ENCODE results near the gene SORCS3. TPM values are rescaled to one million over a fixed set of nuclear protein-coding genes. Genes with fewer than 3 reads are reported as not detected.

SORCS3 gene
- total RNA-seq, 4 donors from 2014 or later, result 0.12 to 0.32 (median 0.15) TPM; not detected in 1

DNA sequence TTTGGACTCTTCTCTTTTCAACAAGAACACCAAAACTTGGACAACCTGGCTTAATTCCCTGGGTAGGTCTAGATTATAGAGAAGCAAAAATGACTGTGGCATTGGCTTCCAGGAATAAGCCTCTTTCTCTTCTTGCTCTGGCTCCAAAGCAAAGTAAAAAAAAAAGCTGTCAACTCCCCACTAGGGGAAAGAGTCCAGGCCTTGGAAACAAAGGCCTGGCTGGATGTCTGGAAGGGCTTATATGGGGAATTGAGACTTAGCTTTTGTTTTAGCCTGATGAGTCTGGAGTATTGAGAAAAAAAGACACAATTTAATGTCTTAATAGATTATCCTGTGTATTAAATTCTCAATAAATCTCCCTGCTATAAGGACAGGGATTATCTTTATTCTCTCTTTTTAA lies 300.6 kb downstream of the SORCS3 start:
- TF ChIP-seq POLR2A (IDR thresholded peaks at IDR 0.05), result no peak
- TF ChIP-seq, protein P1, sequence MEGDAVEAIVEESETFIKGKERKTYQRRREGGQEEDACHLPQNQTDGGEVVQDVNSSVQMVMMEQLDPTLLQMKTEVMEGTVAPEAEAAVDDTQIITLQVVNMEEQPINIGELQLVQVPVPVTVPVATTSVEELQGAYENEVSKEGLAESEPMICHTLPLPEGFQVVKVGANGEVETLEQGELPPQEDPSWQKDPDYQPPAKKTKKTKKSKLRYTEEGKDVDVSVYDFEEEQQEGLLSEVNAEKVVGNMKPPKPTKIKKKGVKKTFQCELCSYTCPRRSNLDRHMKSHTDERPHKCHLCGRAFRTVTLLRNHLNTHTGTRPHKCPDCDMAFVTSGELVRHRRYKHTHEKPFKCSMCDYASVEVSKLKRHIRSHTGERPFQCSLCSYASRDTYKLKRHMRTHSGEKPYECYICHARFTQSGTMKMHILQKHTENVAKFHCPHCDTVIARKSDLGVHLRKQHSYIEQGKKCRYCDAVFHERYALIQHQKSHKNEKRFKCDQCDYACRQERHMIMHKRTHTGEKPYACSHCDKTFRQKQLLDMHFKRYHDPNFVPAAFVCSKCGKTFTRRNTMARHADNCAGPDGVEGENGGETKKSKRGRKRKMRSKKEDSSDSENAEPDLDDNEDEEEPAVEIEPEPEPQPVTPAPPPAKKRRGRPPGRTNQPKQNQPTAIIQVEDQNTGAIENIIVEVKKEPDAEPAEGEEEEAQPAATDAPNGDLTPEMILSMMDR (IDR thresholded peaks at IDR 0.05), result no peak
- intact Hi-C loops (cut with DNase I; ENCODE audit: low total_unique reads), result no loop called here
- H3K4me3 ChIP-seq (ENCODE audit: low read depth, poor library complexity, severe bottlenecking), result no peak overlapping the region
- DNase-seq (ENCODE audit: low spot score in 2 of 2), result no peak

GRCh38 chr10:104947314-104947713 lies 306.2 kb downstream of the SORCS3 start:
- WGBS, 2 donors, result 90 to 92% methylated on average over 9 of the region's 9 CpGs
- intact Hi-C loops (cut with DNase I; ENCODE audit: low total_unique reads), result no loop called here
- no peak for TF ChIP-seq POLR2A (IDR thresholded peaks at IDR 0.05)
- TF ChIP-seq, protein P1 (IDR thresholded peaks at IDR 0.05), result no peak

GRCh38 chr10:104957178-104957841 lies 316.2 kb downstream of the SORCS3 start:
- intact Hi-C loops (cut with DNase I; ENCODE audit: low total_unique reads), result no loop called here
- no peak overlapping the region for H3K4me3 ChIP-seq (ENCODE audit: low read depth, poor library complexity, severe bottlenecking)
- no peak for TF ChIP-seq POLR2A (IDR thresholded peaks at IDR 0.05)
- TF ChIP-seq, protein P1 (IDR thresholded peaks at IDR 0.05), result no peak
- WGBS, 2 donors, result 70 to 76% methylated on average over 4 of the region's 4 CpGs
- no peak for DNase-seq (ENCODE audit: low spot score in 2 of 2)

More at GRCh38 chr10:104947314-104947713, 306.2 kb downstream of the SORCS3 start:
- no peak overlapping the region for H3K4me3 ChIP-seq (ENCODE audit: low read depth, poor library complexity, severe bottlenecking)
- no peak for DNase-seq (ENCODE audit: low spot score in 2 of 2)

DNA sequence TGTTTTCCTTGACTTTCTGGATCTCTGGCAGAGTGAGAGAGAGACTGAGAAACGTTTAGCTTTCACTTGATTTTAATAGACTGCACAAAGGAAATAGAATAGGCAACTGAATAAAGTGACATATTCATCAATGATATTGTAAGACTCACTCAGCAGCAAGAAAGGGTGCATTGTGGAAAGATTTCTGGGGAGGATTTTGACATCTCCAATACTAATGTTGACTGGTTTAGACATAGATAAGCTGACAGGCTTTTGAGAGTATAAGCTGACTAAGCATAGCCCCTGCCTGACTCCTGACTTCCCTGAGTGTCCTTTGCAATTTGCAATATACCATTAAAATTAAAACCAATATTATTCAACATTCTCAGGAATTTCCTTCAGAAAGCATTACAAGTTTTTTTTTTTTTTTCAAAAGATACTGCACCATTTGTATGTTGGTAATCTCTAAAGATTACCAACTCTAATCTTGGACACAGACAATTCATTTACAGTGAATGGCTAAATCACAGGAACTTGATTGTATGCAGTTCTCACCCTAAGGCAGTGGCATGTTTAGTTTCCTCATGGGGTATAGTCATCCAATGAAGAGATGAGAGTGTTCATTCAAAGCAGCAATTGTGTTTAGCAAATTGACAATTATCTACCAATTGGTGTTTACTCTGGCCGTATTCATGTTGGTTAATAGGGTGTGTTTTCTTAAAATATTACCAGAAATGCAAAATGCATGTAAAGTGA lies 325.6 kb downstream of the SORCS3 start:
- WGBS, 2 donors, result 48 to 49% methylated on average over 2 of the region's 2 CpGs
- DNase-seq (ENCODE audit: low spot score in 2 of 2), result no peak
- intact Hi-C loops (cut with DNase I; ENCODE audit: low total_unique reads), result no loop called here
- TF ChIP-seq, protein P1 (IDR thresholded peaks at IDR 0.05), result no peak
- TF ChIP-seq POLR2A (IDR thresholded peaks at IDR 0.05), result no peak
- no peak overlapping the region for H3K4me3 ChIP-seq (ENCODE audit: low read depth, poor library complexity, severe bottlenecking)

DNA sequence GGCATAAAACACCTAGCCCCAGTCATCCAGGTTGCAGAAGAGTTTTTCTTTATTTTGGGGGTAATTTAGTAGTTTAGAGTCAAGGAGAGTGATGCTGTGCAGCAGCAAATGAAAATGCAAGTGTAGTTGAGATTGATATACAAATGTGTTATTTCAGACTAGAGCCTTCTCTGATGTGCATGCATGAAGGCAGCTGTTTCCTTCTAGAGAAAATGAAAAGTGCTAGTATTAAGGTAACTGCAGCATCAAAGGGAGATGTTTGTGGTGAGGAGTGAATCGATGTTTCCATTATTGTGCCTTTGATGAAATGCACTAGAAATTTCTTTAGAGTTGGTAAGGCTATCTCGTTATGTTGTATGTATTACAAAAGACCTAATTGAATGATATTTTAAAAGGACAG lies 339.3 kb downstream of the SORCS3 start:
- 81 to 87% methylated on average over 2 of the region's 2 CpGs for WGBS, 2 donors

More for the DNA sequence above, 339.3 kb downstream of the SORCS3 start:
- no peak overlapping the region for H3K4me3 ChIP-seq (ENCODE audit: low read depth, poor library complexity, severe bottlenecking)
- DNase-seq (ENCODE audit: low spot score in 2 of 2), result no peak
- intact Hi-C loops (cut with DNase I; ENCODE audit: low total_unique reads), result no loop called here
- TF ChIP-seq, protein P1 (IDR thresholded peaks at IDR 0.05), result no peak
- TF ChIP-seq POLR2A (IDR thresholded peaks at IDR 0.05), result no peak

Data from lower leg skin (tissue), 4 donors.